A549 treated with CORT108297 at 1 μM for 4 hours (cell line): Measurements from ENCODE around the gene FOXI1. TPM values are rescaled to one million over a fixed set of nuclear protein-coding genes. Genes with fewer than 3 reads are reported as not detected.

Experiments used
- total RNA-seq: library from RNA; stranded (reverse); fragments of 200-300 nt; extraction: Qiagen RNA extraction; gene quantifications from 5 replicates; pipeline ENCODE4 v1.2.3, GENCODE V29; 2022

FOXI1 gene
- not detected in 5 replicates for total RNA-seq

GRCh38 chr5:170105642-170106611 lies at the start of gene FOXI1:
FOXI1 (plus strand) TSS chr5:170105897; CDS start chr5:170105958, 61 bp downstream.

Other genes starting within 250 kb of the FOXI1 start
- 0.44 to 0.81 TPM (median 0.65 TPM) in 5 replicates for gene INSYN2B, start 125.4 kb upstream of the FOXI1 start, total RNA-seq
- not detected in 5 replicates for gene C5orf58, start 127.1 kb downstream of the FOXI1 start, total RNA-seq
- 0.06 TPM in 1 of 5 replicates, not detected in the others for gene LCP2, start 191.9 kb downstream of the FOXI1 start, total RNA-seq